HCT116 (cell line): ENCODE measurements around the gene TES. TPM values are rescaled to one million over a fixed set of nuclear protein-coding genes. Genes with fewer than 3 reads are reported as not detected.

Experiments
- ATAC-seq: fragments of 200-7000 bp; cut with Tn5 transposase; 2 replicates; pipeline ENCODE4 v1.9.1; 2020; ENCODE audit warnings: mild to moderate bottlenecking, moderate library complexity
- BruUV-seq: library from RNA; stranded (reverse); fragments of 400-500 nt; replicated peaks from 2 replicates; lab custom pipeline; 2021; lab: Mats Ljungman, UMichigan
- CTCF ChIA-PET: fragments of 300-600 bp; sonication (Branson Sonifier 250); formaldehyde crosslinking; loops from one replicate; lab custom pipeline; 2021; ENCODE audit warnings: antibody characterized with exemption; lab: Charles Lee
- POLR2A ChIA-PET: fragments of 300-600, 350-600 bp; sonication (Branson Sonifier 250); formaldehyde crosslinking; loops from one replicate; lab custom pipeline; 2021; ENCODE audit warnings: antibody characterized with exemption; lab: Charles Lee
- RAD21 ChIA-PET, 2 experiments: fragments of 300-600 bp; sonication (Branson Sonifier 250); formaldehyde crosslinking; loops; one replicate each; lab custom pipeline; 2023; ENCODE audit warnings: low total read pairs in 2 of 2; ENCODE audit not compliant: uncharacterized antibody in 2 of 2, unreplicated experiment in 2 of 2, low non-redundant PET in 1 of 2; lab: Charles Lee
- DNase-seq: peaks from one replicate; pipeline ENCODE4 v3.0.0-alpha.2; 2010; ENCODE audit warnings: low read depth, low spot score
- H2AFZ ChIP-seq: fragments of 200-600 bp; shearing (Covaris generic), sonication (generic); 2 replicates; pipeline ENCODE4 v1.6.1; 2017; ENCODE audit warnings: low read depth, mixed run types, mixed read lengths, antibody characterized with exemption, low read length; ENCODE audit not compliant: poor library complexity, severe bottlenecking
- H3K27ac ChIP-seq: 2 replicates; pipeline ENCODE4 v1.5.1; 2012; ENCODE audit warnings: low read depth, low read length
- H3K27me3 ChIP-seq: fragments of 200-600 bp; sonication (generic); 2 replicates; pipeline ENCODE4 v1.6.1; 2016; ENCODE audit warnings: mixed run types, low read length, mixed read lengths; ENCODE audit not compliant: insufficient read depth
- H3K36me3 ChIP-seq, 2 experiments: fragments of 200-500 bp in 1 of 2; fragments of 200-600 bp in 1 of 2; sonication (Bioruptor generic) in 1 of 2; sonication (generic) in 1 of 2; 2 replicates each; pipeline versions ENCODE4 v1.5.1 to v1.6.1; 2014 to 2016; ENCODE audit warnings: low read length in 2 of 2, inconsistent platforms in 1 of 2, mixed read lengths in 1 of 2, mixed run types in 1 of 2; ENCODE audit not compliant: insufficient read depth in 2 of 2, control insufficient read depth in 1 of 2
- H3K4me1 ChIP-seq, 2 experiments: fragments of 200-600 bp in 1 of 2; sonication (generic) in 1 of 2; 2 replicates each; pipeline versions ENCODE4 v1.5.1 to v1.6.1; 2012 to 2017; ENCODE audit warnings: low read length in 2 of 2, inconsistent platforms in 1 of 2, mild to moderate bottlenecking in 1 of 2, mixed read lengths in 1 of 2, mixed run types in 1 of 2, moderate library complexity in 1 of 2; ENCODE audit not compliant: insufficient read depth in 2 of 2, control insufficient read depth in 1 of 2
- H3K4me2 ChIP-seq: fragments of 200-600 bp; sonication (generic); 2 replicates; pipeline ENCODE4 v1.6.1; 2017; ENCODE audit warnings: mixed run types, low read length, mixed read lengths
- H3K4me3 ChIP-seq, 2 experiments: fragments of 200-600 bp in 1 of 2; sonication (generic) in 1 of 2; replicated peaks in 1 of 2; 2 replicates each; pipeline ENCODE4 v1.5.1; 2011 to 2016; ENCODE audit warnings: low read length in 2 of 2, control low read depth in 1 of 2, low read depth in 1 of 2, mild to moderate bottlenecking in 1 of 2, mixed read lengths in 1 of 2, mixed run types in 1 of 2
- H3K79me2 ChIP-seq: fragments of 200-600 bp; sonication (generic); 2 replicates; pipeline ENCODE4 v1.6.1; 2017; ENCODE audit warnings: mild to moderate bottlenecking, mixed run types, low read length, moderate library complexity, mixed read lengths; ENCODE audit not compliant: insufficient read depth
- H3K9ac ChIP-seq: fragments of 200-600 bp; sonication (generic); 2 replicates; pipeline ENCODE4 v1.6.1; 2016; ENCODE audit warnings: low read length, mixed read lengths
- H3K9me2 ChIP-seq: fragments of 200-600 bp; sonication (generic), shearing (Covaris generic); 2 replicates; pipeline ENCODE4 v1.6.1; 2017; ENCODE audit warnings: mixed run types, mild to moderate bottlenecking, moderate library complexity; ENCODE audit not compliant: insufficient read depth
- H3K9me3 ChIP-seq, 2 experiments: fragments of 200-500 bp in 1 of 2; fragments of 200-600 bp in 1 of 2; sonication (Bioruptor generic) in 1 of 2; sonication (generic) in 1 of 2; 2 replicates each; pipeline ENCODE4 v1.6.1; 2014 to 2017; ENCODE audit warnings: low read length in 2 of 2, mixed read lengths in 2 of 2, inconsistent platforms in 1 of 2, low read depth in 1 of 2, mild to moderate bottlenecking in 1 of 2, mixed run types in 1 of 2, moderate library complexity in 1 of 2; ENCODE audit not compliant: control insufficient read depth in 1 of 2, insufficient read depth in 1 of 2
- H4K20me1 ChIP-seq: fragments of 200-600 bp; sonication (generic), shearing (Covaris generic); 2 replicates; pipeline ENCODE4 v1.6.1; 2017; ENCODE audit warnings: mixed run types, mild to moderate bottlenecking, moderate library complexity; ENCODE audit not compliant: insufficient read depth
- CTCF ChIP-seq, 3 experiments: fragments of 200-600 bp in 1 of 3; sonication (generic) in 1 of 3; IDR thresholded peaks in 2 of 3; conservative IDR thresholded peaks in 1 of 3; 2 replicates each; pipeline ENCODE4 v1.5.1; 2012 to 2017; ENCODE audit warnings: low read depth in 2 of 3, low read length in 2 of 3, antibody characterized with exemption in 1 of 3, borderline replicate concordance in 1 of 3, control low read depth in 1 of 3, mild to moderate bottlenecking in 1 of 3, mixed read lengths in 1 of 3, mixed run types in 1 of 3, moderate library complexity in 1 of 3; ENCODE audit not compliant: insufficient read depth in 1 of 3
- EZH2 ChIP-seq: fragments of 200-600 bp; sonication (generic); IDR thresholded peaks from 2 replicates; pipeline ENCODE4 v1.6.1; 2017; ENCODE audit warnings: antibody characterized with exemption, mixed run types
- EZH2phosphoT487 ChIP-seq: fragments of 200-600 bp; IDR thresholded peaks from 2 replicates; pipeline ENCODE4 v1.6.1; 2018; ENCODE audit warnings: antibody characterized with exemption, borderline replicate concordance
- FOSL1 ChIP-seq: IDR thresholded peaks from 2 replicates; pipeline ENCODE4 v1.6.1; 2012; ENCODE audit warnings: low read depth
- POLR2AphosphoS5 ChIP-seq: IDR thresholded peaks from 2 replicates; pipeline ENCODE4 v1.6.1; 2011; ENCODE audit warnings: mild to moderate bottlenecking, low read depth, low read length, moderate library complexity
- SIN3A ChIP-seq: IDR thresholded peaks from 2 replicates; pipeline ENCODE4 v1.6.1; 2012; ENCODE audit warnings: low read depth
- SRF ChIP-seq: IDR thresholded peaks from 2 replicates; pipeline ENCODE4 v1.6.1; 2012; ENCODE audit warnings: low read depth
- TCF7L2 ChIP-seq: IDR thresholded peaks from 2 replicates; pipeline ENCODE4 v1.7.0; 2011; ENCODE audit warnings: borderline replicate concordance, inconsistent platforms; ENCODE audit not compliant: insufficient read depth, insufficient read length; ENCODE audit errors: extremely low read depth
- ZNF274 ChIP-seq: fragments of 200-500 bp; sonication (Bioruptor generic); IDR thresholded peaks from 2 replicates; pipeline ENCODE4 v1.6.1; 2014; ENCODE audit warnings: mild to moderate bottlenecking, low read depth, low read length, inconsistent platforms
- intact Hi-C: fragments of 100-400 bp; cut with micrococcal nuclease; formaldehyde crosslinking; loops from 2 replicates; pipeline ENCODE4 v1.10.0; 2022
- total RNA-seq: library from RNA; stranded (reverse); gene quantifications from one replicate; pipeline ENCODE4 v1.2.1, GENCODE V29; 2021; ENCODE audit not compliant: unreplicated experiment
- TF ChIP-seq, protein P1 (sequence below): IDR thresholded peaks from 2 replicates; pipeline ENCODE4 v1.6.1; 2012
- TF ChIP-seq, protein P2 (sequence below): IDR thresholded peaks from 2 replicates; pipeline ENCODE4 v1.6.1; 2011; ENCODE audit warnings: mild to moderate bottlenecking, low read length, moderate library complexity; ENCODE audit not compliant: insufficient replicate concordance; ENCODE audit errors: extremely low read depth

Gene TES
- total RNA-seq, 1 experiment from 2014 or later: 129 TPM

GRCh38 chr7:116222501-116222900 lies 12.2 kb downstream of the TES start:
- ChIA-PET CTCF (interaction anchor here (1.9 kb wide), 1 partner anchor 13 kb away, joined by 5 read pairs; no protein-coding TSS in a partner anchor), RAD21 (no interaction called here), POLR2A (interaction anchor here (1.2 to 1.4 kb wide), 2 partner anchors 10 to 12 kb away, joined by 3 to 4 read pairs; partner anchors contain the start of gene TES)
- peaks cover 94% of the 10 kb centered on the region for H3K79me2 ChIP-seq
- no peak for DNase-seq
- H3K9ac ChIP-seq: no peak overlapping the region
- no peaks in the 10 kb centered on the region for H3K27me3 ChIP-seq
- no peak for TF ChIP-seq SRF
- TF ChIP-seq EZH2phosphoT487: no peak
- no peak for TF ChIP-seq ZNF274
- TF ChIP-seq, protein P1, sequence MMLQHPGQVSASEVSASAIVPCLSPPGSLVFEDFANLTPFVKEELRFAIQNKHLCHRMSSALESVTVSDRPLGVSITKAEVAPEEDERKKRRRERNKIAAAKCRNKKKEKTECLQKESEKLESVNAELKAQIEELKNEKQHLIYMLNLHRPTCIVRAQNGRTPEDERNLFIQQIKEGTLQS: no peak
- TF ChIP-seq EZH2: no peak
- no peak for TF ChIP-seq TCF7L2
- TF ChIP-seq FOSL1: no peak
- no peak for TF ChIP-seq SIN3A
- no peak for TF ChIP-seq POLR2AphosphoS5
- TF ChIP-seq CTCF (IDR thresholded peaks at IDR 0.05 in 2 of 3, conservative IDR thresholded peaks at IDR 0.05 in 1 of 3; ENCODE audit: borderline replicate concordance in 1 of 3, insufficient read depth in 1 of 3, low read depth in 2 of 3, low read length in 2 of 3): no peak
- TF ChIP-seq, protein P2, sequence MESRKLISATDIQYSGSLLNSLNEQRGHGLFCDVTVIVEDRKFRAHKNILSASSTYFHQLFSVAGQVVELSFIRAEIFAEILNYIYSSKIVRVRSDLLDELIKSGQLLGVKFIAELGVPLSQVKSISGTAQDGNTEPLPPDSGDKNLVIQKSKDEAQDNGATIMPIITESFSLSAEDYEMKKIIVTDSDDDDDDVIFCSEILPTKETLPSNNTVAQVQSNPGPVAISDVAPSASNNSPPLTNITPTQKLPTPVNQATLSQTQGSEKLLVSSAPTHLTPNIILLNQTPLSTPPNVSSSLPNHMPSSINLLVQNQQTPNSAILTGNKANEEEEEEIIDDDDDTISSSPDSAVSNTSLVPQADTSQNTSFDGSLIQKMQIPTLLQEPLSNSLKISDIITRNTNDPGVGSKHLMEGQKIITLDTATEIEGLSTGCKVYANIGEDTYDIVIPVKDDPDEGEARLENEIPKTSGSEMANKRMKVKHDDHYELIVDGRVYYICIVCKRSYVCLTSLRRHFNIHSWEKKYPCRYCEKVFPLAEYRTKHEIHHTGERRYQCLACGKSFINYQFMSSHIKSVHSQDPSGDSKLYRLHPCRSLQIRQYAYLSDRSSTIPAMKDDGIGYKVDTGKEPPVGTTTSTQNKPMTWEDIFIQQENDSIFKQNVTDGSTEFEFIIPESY: no peak
- intact Hi-C loops: no loop called here
- H3K4me3 ChIP-seq: no peak overlapping the region
- H3K9me2 ChIP-seq: no peaks in the 10 kb centered on the region
- H2AFZ ChIP-seq: no peak overlapping the region
- peaks cover 34% of the 10 kb centered on the region; the same call in 1 of the 2 replicates for H4K20me1 ChIP-seq
- BruUV-seq: no TSS peak
- no peaks in the 10 kb centered on the region for H3K9me3 ChIP-seq
- ATAC-seq: no peak
- peaks cover 53 to 75% of the 10 kb centered on the region in 2 experiments for H3K4me1 ChIP-seq
- no peaks in the 10 kb centered on the region for H3K36me3 ChIP-seq
- H3K4me2 ChIP-seq: no peak overlapping the region
- H3K27ac ChIP-seq: no peak overlapping the region
